Measurements from ENCODE around the gene METAP1D.

DNA sequence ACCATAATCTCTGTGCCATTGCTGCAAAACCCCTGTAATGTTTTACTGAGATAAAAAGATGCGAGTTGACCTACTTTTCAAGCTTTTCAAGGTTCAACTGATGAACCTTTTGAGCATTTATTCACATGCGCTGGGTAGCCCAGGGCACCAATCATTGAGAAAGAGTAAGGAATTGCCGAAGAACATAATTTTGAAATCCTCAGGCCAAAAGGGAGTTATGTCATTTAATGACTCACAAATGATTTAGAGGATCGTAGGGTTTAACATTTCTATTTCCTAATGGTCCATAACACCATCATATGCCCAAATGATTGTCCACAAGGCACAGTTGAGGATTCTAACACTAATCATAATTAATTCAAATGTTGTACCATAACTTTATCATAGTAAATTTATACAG lies 65.4 kb downstream of the METAP1D start:
- TF ChIP-seq, protein P1, sequence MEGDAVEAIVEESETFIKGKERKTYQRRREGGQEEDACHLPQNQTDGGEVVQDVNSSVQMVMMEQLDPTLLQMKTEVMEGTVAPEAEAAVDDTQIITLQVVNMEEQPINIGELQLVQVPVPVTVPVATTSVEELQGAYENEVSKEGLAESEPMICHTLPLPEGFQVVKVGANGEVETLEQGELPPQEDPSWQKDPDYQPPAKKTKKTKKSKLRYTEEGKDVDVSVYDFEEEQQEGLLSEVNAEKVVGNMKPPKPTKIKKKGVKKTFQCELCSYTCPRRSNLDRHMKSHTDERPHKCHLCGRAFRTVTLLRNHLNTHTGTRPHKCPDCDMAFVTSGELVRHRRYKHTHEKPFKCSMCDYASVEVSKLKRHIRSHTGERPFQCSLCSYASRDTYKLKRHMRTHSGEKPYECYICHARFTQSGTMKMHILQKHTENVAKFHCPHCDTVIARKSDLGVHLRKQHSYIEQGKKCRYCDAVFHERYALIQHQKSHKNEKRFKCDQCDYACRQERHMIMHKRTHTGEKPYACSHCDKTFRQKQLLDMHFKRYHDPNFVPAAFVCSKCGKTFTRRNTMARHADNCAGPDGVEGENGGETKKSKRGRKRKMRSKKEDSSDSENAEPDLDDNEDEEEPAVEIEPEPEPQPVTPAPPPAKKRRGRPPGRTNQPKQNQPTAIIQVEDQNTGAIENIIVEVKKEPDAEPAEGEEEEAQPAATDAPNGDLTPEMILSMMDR (IDR thresholded peaks at IDR 0.05) = no peak
- TF ChIP-seq SIN3A (IDR thresholded peaks at IDR 0.05; ENCODE audit: borderline replicate concordance, insufficient read depth, low read depth, low read length) (no peak), POLR2AphosphoS5 (IDR thresholded peaks at IDR 0.05; ENCODE audit: low read depth, low read length) (no peak)

Measured in Panc1 (cell line).